ENCODE measurements around the gene PHTF1.

PHTF1 gene

DNA sequence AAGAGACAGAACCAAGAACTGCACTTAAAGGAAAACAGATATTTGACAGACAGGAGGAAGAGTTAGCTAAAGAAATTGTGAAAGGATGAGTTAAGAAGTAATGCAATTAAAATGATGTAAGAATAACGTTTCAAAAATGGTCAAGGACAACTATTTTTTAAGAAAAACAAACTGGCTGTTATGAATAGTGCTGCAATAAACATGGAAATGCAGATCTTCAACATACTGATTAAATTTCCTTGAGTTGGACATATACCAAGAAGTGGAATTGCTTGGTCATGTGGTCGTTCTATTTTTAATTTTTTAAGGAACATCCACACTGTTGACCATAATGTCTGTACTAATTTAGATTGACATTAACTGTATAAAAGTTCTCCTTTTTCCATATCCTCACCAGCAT is 23.1 kb upstream of the PHTF1 start:
- H3K4me1 ChIP-seq = peaks cover 13% of the 10 kb centered on the region

DNA sequence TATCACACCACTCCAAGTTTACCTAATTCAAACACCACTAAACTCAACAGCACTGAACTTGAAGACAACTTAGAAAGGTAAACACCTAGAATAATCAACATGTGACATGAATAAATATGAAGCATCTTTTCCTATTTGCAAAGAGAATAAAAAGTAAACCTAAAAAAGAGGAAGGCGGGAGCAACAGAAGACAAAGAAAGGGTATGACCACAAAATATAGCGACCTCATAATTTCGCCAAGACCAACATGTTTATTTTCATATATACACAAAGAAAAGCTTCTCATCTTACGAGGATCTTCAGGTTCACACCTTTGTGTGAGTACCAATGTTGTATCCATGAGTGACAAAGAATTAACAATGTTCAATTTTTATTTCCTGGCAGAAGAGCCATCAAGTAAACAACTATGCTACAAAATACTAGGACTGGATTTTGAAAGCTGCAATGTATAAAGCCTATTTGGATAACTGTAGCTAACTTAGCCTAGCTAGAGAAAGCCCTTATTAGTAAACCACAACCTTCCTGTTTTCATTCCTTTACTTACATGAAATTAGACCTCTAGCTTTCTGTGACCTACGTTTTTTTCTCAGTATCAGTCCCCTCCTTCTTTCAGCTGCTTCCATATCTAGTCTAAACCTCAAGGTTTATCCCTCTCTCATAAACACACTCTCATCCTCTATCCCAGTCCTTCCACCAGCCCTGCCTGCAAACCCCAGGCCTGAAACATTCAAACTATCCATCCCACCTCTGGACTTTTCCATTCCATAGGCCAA is 21.3 kb upstream of the PHTF1 start:
- peaks cover 11% of the 10 kb centered on the region for H3K79me2 ChIP-seq
- no peak overlapping the region for H3K9ac ChIP-seq
- TF ChIP-seq, protein P1, sequence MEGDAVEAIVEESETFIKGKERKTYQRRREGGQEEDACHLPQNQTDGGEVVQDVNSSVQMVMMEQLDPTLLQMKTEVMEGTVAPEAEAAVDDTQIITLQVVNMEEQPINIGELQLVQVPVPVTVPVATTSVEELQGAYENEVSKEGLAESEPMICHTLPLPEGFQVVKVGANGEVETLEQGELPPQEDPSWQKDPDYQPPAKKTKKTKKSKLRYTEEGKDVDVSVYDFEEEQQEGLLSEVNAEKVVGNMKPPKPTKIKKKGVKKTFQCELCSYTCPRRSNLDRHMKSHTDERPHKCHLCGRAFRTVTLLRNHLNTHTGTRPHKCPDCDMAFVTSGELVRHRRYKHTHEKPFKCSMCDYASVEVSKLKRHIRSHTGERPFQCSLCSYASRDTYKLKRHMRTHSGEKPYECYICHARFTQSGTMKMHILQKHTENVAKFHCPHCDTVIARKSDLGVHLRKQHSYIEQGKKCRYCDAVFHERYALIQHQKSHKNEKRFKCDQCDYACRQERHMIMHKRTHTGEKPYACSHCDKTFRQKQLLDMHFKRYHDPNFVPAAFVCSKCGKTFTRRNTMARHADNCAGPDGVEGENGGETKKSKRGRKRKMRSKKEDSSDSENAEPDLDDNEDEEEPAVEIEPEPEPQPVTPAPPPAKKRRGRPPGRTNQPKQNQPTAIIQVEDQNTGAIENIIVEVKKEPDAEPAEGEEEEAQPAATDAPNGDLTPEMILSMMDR (IDR thresholded peaks at IDR 0.05) = no peak
- no peaks in the 10 kb centered on the region for H3K36me3 ChIP-seq (ENCODE audit: control insufficient read depth, insufficient read depth, low read length)
- H3K4me2 ChIP-seq (ENCODE audit: low read length) = no peak overlapping the region
- no peak overlapping the region for H3K4me3 ChIP-seq (ENCODE audit: low read depth, low read length)
- no peaks in the 10 kb centered on the region for H3K9me3 ChIP-seq (ENCODE audit: control insufficient read depth, low read length)
- H2AFZ ChIP-seq = no peak overlapping the region
- no peaks in the 10 kb centered on the region for H3K27me3 ChIP-seq (ENCODE audit: control insufficient read depth, insufficient read depth, low read length)
- no peak overlapping the region for H3K27ac ChIP-seq
- peaks cover 11% of the 10 kb centered on the region for H3K4me1 ChIP-seq

More for the DNA sequence above, 23.1 kb upstream of the PHTF1 start:
- Histone ChIP-seq H3K4me2 (ENCODE audit: low read length) (no peak overlapping the region), H2AFZ (no peak overlapping the region), H3K27me3 (ENCODE audit: control insufficient read depth, insufficient read depth, low read length) (no peaks in the 10 kb centered on the region), H3K79me2 (peaks cover 14% of the 10 kb centered on the region), H3K9me3 (ENCODE audit: control insufficient read depth, low read length) (no peaks in the 10 kb centered on the region), H3K27ac (no peak overlapping the region), H3K4me3 (ENCODE audit: low read depth, low read length) (no peak overlapping the region), H3K9ac (no peak overlapping the region), H3K36me3 (ENCODE audit: control insufficient read depth, insufficient read depth, low read length) (no peaks in the 10 kb centered on the region)
- TF ChIP-seq, protein P1 (IDR thresholded peaks at IDR 0.05) = no peak

DNA sequence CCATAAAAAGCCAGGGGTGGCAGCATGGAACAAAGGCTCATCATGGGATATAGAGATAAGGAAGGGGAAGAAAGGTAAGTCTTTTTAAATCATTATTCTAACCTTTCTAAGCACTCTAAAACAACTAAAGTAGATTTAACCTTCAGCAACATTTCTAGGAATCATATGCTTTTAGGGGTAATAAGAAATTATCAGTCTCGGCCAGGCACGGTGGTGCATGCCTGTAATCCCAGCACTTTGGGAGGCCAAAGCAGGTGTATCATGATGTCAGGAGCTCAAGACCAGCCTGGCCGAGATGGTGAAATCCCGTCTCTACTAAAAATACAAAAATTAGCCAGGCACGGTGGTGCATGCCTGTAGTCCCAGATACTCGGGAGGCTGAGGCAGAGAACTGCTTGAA is 20.3 kb upstream of the PHTF1 start:
- Histone ChIP-seq H3K79me2 (peaks cover 11% of the 10 kb centered on the region), H2AFZ (no peak overlapping the region), H3K4me3 (ENCODE audit: low read depth, low read length) (no peak overlapping the region), H3K4me2 (ENCODE audit: low read length) (no peak overlapping the region), H3K9ac (no peak overlapping the region), H3K27me3 (ENCODE audit: control insufficient read depth, insufficient read depth, low read length) (no peaks in the 10 kb centered on the region), H3K27ac (no peak overlapping the region), H3K4me1 (peaks cover 10% of the 10 kb centered on the region), H3K9me3 (ENCODE audit: control insufficient read depth, low read length) (no peaks in the 10 kb centered on the region), H3K36me3 (ENCODE audit: control insufficient read depth, insufficient read depth, low read length) (no peaks in the 10 kb centered on the region)
- TF ChIP-seq, protein P1 (IDR thresholded peaks at IDR 0.05) = no peak

DNA sequence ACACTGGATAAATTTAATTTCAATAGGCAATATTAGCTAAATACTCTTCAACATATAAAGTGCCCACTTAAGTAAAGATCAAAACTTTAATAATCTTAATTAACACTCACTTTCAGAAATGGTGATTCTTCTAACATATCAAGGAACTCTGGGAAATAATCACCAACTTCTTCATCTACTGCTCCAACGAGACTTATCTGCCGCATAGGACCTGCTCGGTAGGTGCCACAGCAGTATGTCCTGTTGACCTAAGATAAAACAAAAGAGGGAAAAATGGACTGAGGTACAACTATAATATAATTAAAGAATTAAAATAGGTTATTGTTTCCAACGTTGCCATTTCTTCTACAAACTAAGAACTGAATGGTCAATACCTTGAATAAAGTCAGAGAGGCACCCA is 18.3 kb upstream of the PHTF1 start:
- peaks cover 11% of the 10 kb centered on the region for H3K79me2 ChIP-seq
- H3K36me3 ChIP-seq (ENCODE audit: control insufficient read depth, insufficient read depth, low read length) = no peaks in the 10 kb centered on the region
- H3K4me3 ChIP-seq (ENCODE audit: low read depth, low read length) = no peak overlapping the region
- TF ChIP-seq, protein P1 (IDR thresholded peaks at IDR 0.05) = no peak
- no peaks in the 10 kb centered on the region for H3K27me3 ChIP-seq (ENCODE audit: control insufficient read depth, insufficient read depth, low read length)
- no peaks in the 10 kb centered on the region for H3K4me1 ChIP-seq
- no peak overlapping the region for H3K9ac ChIP-seq
- H2AFZ ChIP-seq = no peak overlapping the region
- H3K4me2 ChIP-seq (ENCODE audit: low read length) = no peak overlapping the region
- no peak overlapping the region for H3K27ac ChIP-seq
- no peaks in the 10 kb centered on the region for H3K9me3 ChIP-seq (ENCODE audit: control insufficient read depth, low read length)

DNA sequence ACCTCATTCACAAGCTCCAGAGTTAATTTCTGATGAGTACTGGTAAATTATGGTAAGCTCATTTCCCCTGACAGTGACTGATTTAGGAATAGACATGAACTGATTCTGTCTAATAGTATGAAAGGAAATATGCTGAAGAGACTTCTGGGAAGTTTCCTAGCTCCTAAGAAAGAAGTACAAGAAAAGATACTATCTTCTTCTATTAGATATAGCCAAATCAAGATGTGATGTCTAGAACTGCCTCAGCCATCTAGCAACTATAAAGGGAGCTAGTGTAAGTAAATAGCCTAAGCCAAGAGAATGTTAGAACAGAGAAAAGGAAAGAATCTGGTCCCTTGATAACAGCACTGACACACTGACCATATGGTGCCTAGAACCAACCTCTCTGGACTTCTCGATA is 10.7 kb upstream of the PHTF1 start:
- TF ChIP-seq, protein P1 (IDR thresholded peaks at IDR 0.05) = no peak
- Histone ChIP-seq H3K79me2 (no peaks in the 10 kb centered on the region), H2AFZ (no peak overlapping the region), H3K4me2 (ENCODE audit: low read length) (no peak overlapping the region), H3K27ac (no peak overlapping the region), H3K9me3 (ENCODE audit: control insufficient read depth, low read length) (no peaks in the 10 kb centered on the region), H3K4me3 (ENCODE audit: low read depth, low read length) (no peak overlapping the region), H3K36me3 (ENCODE audit: control insufficient read depth, insufficient read depth, low read length) (no peaks in the 10 kb centered on the region), H3K4me1 (peaks cover 2% of the 10 kb centered on the region), H3K9ac (no peak overlapping the region), H3K27me3 (ENCODE audit: control insufficient read depth, insufficient read depth, low read length) (no peaks in the 10 kb centered on the region)
